Measurements from ENCODE around the gene GRIK4. TPM values are rescaled to one million over a fixed set of nuclear protein-coding genes. Genes with fewer than 3 reads are reported as not detected.

The GRIK4 gene
- total RNA-seq, 1 donor from 2014 or later, result 4.3 TPM

DNA sequence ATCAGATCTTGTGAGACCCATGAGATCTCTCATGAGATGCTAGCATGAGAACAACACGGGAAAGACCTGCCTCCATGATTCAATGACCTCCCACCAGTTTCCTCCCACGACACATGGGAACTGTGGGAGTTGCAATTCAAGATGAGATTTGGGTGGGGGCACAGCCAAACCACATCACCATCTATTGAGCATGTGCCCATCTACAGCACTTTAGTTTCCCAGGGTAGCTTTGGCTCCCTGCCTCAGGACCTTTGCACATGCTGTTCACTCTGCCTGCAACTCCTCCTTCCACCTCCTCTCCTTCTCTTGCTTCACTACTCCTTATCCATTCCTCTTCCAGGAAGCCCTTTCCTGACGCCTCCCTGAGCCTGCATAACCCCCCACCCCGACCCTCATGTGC is 17.2 kb downstream of the GRIK4 start:
- Histone ChIP-seq H3K9me3 (no peaks in the 10 kb centered on the region), H3K4me1 (no peaks in the 10 kb centered on the region), H3K27ac (no peak overlapping the region), H3K27me3 (peaks cover 9% of the 10 kb centered on the region), H3K36me3 (no peaks in the 10 kb centered on the region), H3K4me3 (no peak overlapping the region)
- intact Hi-C loops (cut with DNase I), result no loop called here
- DNase-seq, result no peak
- TF ChIP-seq, protein P1, sequence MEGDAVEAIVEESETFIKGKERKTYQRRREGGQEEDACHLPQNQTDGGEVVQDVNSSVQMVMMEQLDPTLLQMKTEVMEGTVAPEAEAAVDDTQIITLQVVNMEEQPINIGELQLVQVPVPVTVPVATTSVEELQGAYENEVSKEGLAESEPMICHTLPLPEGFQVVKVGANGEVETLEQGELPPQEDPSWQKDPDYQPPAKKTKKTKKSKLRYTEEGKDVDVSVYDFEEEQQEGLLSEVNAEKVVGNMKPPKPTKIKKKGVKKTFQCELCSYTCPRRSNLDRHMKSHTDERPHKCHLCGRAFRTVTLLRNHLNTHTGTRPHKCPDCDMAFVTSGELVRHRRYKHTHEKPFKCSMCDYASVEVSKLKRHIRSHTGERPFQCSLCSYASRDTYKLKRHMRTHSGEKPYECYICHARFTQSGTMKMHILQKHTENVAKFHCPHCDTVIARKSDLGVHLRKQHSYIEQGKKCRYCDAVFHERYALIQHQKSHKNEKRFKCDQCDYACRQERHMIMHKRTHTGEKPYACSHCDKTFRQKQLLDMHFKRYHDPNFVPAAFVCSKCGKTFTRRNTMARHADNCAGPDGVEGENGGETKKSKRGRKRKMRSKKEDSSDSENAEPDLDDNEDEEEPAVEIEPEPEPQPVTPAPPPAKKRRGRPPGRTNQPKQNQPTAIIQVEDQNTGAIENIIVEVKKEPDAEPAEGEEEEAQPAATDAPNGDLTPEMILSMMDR (IDR thresholded peaks at IDR 0.05), result no peak
- no peak for ATAC-seq

DNA sequence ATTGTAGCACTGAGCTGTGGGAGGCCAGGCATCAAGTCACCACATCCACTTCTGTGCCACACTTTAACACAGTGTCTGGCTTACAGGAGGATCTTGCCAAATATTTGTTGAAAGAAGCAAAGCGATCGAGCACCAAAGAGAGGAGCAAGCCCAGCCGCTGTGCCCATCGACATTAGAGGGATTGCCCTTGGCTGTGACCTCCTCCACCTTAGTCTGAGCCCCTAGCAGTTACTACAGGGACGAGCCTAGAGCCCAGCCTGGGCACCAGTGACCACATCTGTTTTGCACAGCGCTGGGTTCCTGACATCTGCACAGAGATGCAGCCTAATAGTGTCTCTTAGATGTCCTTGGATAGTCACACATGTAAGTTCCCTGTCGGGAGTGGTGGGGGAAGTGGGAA is 17.7 kb downstream of the GRIK4 start:
- H3K36me3 ChIP-seq, result no peaks in the 10 kb centered on the region
- TF ChIP-seq, protein P1 (IDR thresholded peaks at IDR 0.05), result no peak
- H3K4me3 ChIP-seq, result no peak overlapping the region
- H3K9me3 ChIP-seq, result no peaks in the 10 kb centered on the region
- H3K27ac ChIP-seq, result no peak overlapping the region
- intact Hi-C loops (cut with DNase I), result no loop called here
- no peaks in the 10 kb centered on the region for H3K4me1 ChIP-seq
- DNase-seq (no peak), ATAC-seq (no peak)
- peaks cover 9% of the 10 kb centered on the region for H3K27me3 ChIP-seq

DNA sequence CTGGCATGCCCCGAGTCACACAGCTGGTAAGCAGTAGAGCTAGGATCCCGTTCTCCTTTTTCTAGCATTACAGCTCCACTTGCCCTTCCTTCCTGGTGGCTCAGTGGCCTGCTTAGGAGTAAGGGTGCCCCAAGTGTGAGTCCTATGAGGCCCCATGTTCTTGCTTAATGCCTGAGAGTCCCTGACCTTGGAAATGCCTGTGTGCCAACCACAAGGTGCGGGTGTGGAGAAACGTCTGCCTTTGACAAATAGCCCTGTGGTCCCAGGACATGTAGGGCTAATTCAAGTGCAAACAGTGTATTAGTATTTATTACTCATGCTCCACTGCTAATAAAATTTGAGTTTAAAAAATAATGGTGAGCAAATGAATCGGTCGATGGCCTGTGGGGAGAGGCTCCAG is 18.4 kb downstream of the GRIK4 start:
- Histone ChIP-seq H3K4me3 (no peak overlapping the region), H3K27me3 (peaks cover 4% of the 10 kb centered on the region), H3K4me1 (no peaks in the 10 kb centered on the region), H3K36me3 (no peaks in the 10 kb centered on the region), H3K27ac (no peak overlapping the region), H3K9me3 (no peaks in the 10 kb centered on the region)
- DNase-seq (no peak), ATAC-seq (no peak)
- TF ChIP-seq, protein P1 (IDR thresholded peaks at IDR 0.05), result no peak
- intact Hi-C loops (cut with DNase I), result no loop called here

DNA sequence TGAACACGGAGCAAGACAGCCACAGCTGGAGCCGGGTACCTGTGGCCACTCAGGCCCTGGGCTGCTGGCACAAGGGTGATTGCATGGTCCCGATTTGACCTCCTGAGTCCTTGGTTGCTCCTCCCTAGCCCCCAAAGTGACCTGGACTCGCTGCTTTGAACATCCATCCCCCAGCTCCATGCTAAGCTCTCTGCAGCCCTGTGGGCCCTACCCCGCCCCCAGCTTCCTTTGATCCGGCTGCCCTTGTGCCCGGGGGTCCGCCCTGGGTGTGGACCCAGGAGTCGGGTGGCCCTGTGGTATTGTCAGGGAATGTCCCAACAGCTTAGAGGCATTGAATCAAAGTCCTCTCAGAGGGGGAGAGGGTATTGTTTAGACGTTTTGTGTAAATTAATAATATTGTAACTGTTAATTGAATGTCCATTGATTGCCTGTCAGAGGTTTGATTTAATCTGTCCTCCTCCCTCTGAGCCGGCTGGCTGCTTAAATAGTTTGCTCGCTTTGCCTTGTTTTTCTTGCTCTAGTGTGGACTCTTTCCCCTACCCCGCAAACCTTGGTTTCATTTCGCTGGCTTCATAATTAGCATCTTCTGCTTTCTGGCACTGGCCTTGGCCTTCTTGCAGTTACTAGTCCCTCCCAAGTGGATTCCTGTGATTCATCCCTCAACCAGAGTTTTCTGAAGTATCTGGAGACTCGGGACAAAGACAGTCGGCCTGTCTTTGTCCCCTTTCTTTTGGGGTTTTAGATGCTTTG is 20.7 kb downstream of the GRIK4 start:
- intact Hi-C loops (cut with DNase I), result no loop called here
- Histone ChIP-seq H3K4me3 (no peak overlapping the region), H3K4me1 (no peaks in the 10 kb centered on the region), H3K27me3 (peaks cover 4% of the 10 kb centered on the region), H3K9me3 (no peaks in the 10 kb centered on the region), H3K36me3 (no peaks in the 10 kb centered on the region), H3K27ac (no peak overlapping the region)
- no peak for ATAC-seq
- no peak for DNase-seq
- TF ChIP-seq, protein P1 (IDR thresholded peaks at IDR 0.05), result no peak

DNA sequence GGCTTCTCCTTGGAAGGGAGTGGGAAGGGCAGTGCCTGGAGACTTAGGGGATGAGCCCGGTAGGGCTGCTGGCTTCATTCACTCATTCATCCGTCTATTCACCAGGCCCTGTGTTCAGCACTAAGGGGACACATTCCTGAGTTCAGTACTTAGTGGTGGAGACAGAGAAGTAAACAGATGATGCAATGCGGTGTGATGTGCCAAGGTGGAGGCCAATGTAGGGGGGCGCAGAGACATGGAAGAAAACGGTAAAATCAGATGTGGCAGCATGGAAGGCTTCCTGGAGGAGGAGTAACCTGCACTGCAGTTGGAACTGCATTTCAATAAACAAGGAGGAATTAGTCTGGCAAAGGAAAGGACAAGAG is 21.3 kb downstream of the GRIK4 start:
- Histone ChIP-seq H3K4me1 (no peaks in the 10 kb centered on the region), H3K27me3 (peaks cover 4% of the 10 kb centered on the region), H3K36me3 (no peaks in the 10 kb centered on the region), H3K27ac (no peak overlapping the region), H3K9me3 (no peaks in the 10 kb centered on the region), H3K4me3 (no peak overlapping the region)
- intact Hi-C loops (cut with DNase I), result no loop called here
- TF ChIP-seq, protein P1 (IDR thresholded peaks at IDR 0.05), result no peak
- ATAC-seq, result no peak
- DNase-seq, result no peak

Measured in upper lobe of right lung (tissue), 1 donor.